PC-3 (cell line): ENCODE measurements around the gene SMC1A.

Source experiments
- CTCF ChIP-seq: fragments of 300-600 bp; sonication (generic); conservative IDR thresholded peaks from 2 replicates; pipeline ENCODE4 v1.5.1; 2017; ENCODE audit warnings: antibody characterized with exemption, low read depth, mild to moderate bottlenecking, low read length
- EZH2 ChIP-seq: fragments of 300-600 bp; sonication (generic); IDR thresholded peaks from one replicate; pipeline ENCODE4 v1.6.1; 2017; ENCODE audit warnings: antibody characterized with exemption, mild to moderate bottlenecking, low read length; ENCODE audit not compliant: unreplicated experiment
- EZH2phosphoT487 ChIP-seq: fragments of 300-600 bp; sonication (generic); IDR thresholded peaks from 2 replicates; pipeline ENCODE4 v1.6.1; 2018; ENCODE audit warnings: mild to moderate bottlenecking, antibody characterized with exemption, low read length, borderline replicate concordance

GRCh38 chrX:53332204-53332603 is 90.2 kb downstream of the SMC1A start:
- TF ChIP-seq EZH2 (no peak), CTCF (no peak), EZH2phosphoT487 (no peak)
